Adipocyte (in vitro differentiated cells): ENCODE measurements around the gene HGFAC.

Experiments used
- DNase-seq: peaks from one replicate; pipeline ENCODE4 v3.0.0-alpha.2; 2015; ENCODE audit warnings: low read depth
- H3K27me3 ChIP-seq: replicated peaks from 2 replicates; pipeline ENCODE4 v1.7.0; 2013; ENCODE audit warnings: mild to moderate bottlenecking, low read length, moderate library complexity; ENCODE audit not compliant: control insufficient read depth, insufficient read depth
- H3K36me3 ChIP-seq: 2 replicates; pipeline ENCODE4 v1.7.0; 2013; ENCODE audit warnings: low read length, mild to moderate bottlenecking, moderate library complexity; ENCODE audit not compliant: control insufficient read depth, insufficient read depth, severe bottlenecking
- H3K4me1 ChIP-seq: 2 replicates; pipeline ENCODE4 v1.7.0; 2013; ENCODE audit warnings: mild to moderate bottlenecking, low read length, moderate library complexity; ENCODE audit not compliant: control insufficient read depth, insufficient read depth
- H3K4me3 ChIP-seq: 2 replicates; pipeline ENCODE4 v1.7.0; 2013; ENCODE audit warnings: mild to moderate bottlenecking, low read length, moderate library complexity
- H3K9ac ChIP-seq: 2 replicates; pipeline ENCODE4 v1.7.0; 2013; ENCODE audit warnings: mild to moderate bottlenecking, low read length, moderate library complexity
- H3K9me3 ChIP-seq: 2 replicates; pipeline ENCODE4 v1.7.0; 2013; ENCODE audit warnings: mild to moderate bottlenecking, low read length, moderate library complexity; ENCODE audit not compliant: control insufficient read depth

HGFAC gene

DNA sequence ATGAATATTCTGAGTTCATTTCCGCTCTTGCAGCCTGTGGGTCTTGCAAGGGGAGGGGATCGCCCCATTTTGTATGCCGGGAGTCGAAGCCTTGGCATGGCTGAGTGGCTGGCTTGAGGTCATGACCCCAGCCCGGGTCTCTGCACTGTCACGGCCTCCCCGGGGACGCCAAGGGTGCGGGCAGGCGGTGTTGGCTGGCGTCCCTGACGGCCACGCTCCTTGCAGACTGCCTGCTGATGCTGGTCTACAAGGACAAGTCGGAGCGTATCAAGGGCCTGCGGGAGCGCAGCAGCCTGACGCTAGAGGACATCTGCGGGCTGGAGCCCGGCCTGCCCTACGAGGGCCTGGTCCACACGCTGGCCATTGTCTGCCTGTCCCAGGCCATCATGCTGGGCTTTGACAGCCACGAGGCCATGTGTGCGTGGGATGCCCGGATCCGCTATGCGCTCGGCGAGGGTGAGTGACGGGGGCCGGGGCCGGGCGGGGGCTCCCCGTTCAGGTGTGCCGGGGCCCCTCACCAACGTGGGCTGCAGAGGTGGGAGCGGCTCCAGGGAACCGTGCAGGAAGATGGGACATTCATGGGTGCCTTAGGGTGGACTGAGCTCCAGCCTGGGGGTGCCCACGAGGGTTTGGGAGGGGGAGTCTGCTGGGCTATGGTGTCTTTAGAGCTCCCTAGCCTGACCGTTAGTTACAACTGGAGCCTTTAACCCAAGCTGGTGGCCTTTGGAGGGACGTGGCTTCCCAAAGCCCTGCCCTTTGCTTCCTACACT lies 31.6 kb downstream of the HGFAC start:
- peaks cover 36% of the 10 kb centered on the region for H3K27me3 ChIP-seq
- H3K36me3 ChIP-seq, result no peaks in the 10 kb centered on the region
- no peaks in the 10 kb centered on the region for H3K9me3 ChIP-seq
- H3K4me1 ChIP-seq, result no peaks in the 10 kb centered on the region
- no peak overlapping the region for H3K9ac ChIP-seq
- no peak for DNase-seq
- no peak overlapping the region for H3K4me3 ChIP-seq

GRCh38 chr4:3473996-3474765 lies 32.4 kb downstream of the HGFAC start:
- no peaks in the 10 kb centered on the region for H3K36me3 ChIP-seq
- no peaks in the 10 kb centered on the region for H3K4me1 ChIP-seq
- no peak for DNase-seq
- H3K9ac ChIP-seq, result no peak overlapping the region
- H3K4me3 ChIP-seq, result no peak overlapping the region
- no peaks in the 10 kb centered on the region for H3K9me3 ChIP-seq
- H3K27me3 ChIP-seq, result peaks cover 45% of the 10 kb centered on the region

DNA sequence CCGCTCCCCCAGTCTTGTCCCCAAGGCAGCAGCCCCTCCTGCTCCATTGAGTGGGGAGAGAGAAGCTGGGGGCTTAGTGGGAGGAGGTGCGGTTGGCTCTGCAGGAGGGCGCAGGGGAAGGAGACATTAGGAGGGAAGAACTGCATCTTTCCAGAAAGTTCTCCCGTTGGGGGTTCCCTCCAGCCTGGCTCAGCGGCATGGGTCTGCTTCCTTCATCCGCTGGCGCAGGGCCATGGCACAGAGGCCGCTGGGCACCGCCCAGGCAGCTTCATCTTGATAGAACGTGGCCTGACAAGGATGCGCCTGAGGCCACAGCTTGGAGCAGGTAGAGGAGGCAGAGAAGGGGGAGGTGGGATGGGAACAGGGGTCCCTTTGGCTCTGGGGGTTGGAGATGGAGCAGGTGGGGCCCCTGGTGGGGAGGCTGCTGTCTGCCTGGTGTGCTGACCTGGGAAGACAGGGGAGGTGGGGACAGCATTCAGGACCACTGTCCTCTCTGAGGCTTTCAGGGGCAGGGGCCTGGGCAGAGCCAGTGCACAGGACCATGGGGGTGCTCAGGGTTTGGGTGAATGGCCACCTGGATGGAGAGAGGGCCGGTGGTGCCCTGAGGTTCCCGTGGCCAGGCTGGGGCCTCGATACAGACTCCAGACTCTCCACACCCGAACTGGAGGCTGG lies 33.4 kb downstream of the HGFAC start:
- no peak for DNase-seq
- Histone ChIP-seq H3K4me3 (no peak overlapping the region), H3K9me3 (no peaks in the 10 kb centered on the region), H3K36me3 (no peaks in the 10 kb centered on the region), H3K4me1 (no peaks in the 10 kb centered on the region), H3K27me3 (peaks cover 45% of the 10 kb centered on the region), H3K9ac (no peak overlapping the region)

- Histone ChIP-seq H3K4me1 (no peaks in the 10 kb centered on the region), H3K27me3 (peaks cover 40% of the 10 kb centered on the region), H3K36me3 (no peaks in the 10 kb centered on the region), H3K4me3 (no peak overlapping the region), H3K9me3 (no peaks in the 10 kb centered on the region), H3K9ac (no peak overlapping the region)
- DNase-seq, result no peak
Observed at GRCh38 chr4:3475713-3476260, 34.0 kb downstream of the HGFAC start.

- no peak overlapping the region for H3K9ac ChIP-seq
Observed at GRCh38 chr4:3476341-3476747, 34.6 kb downstream of the HGFAC start.

GRCh38 chr4:3476936-3477749 lies 35.4 kb downstream of the HGFAC start:
- H3K4me1 ChIP-seq, result no peaks in the 10 kb centered on the region
- DNase-seq, result no peak
- H3K36me3 ChIP-seq, result no peaks in the 10 kb centered on the region
- no peaks in the 10 kb centered on the region for H3K9me3 ChIP-seq
- no peak overlapping the region for H3K9ac ChIP-seq
- H3K27me3 ChIP-seq, result peaks cover 27% of the 10 kb centered on the region
- H3K4me3 ChIP-seq, result no peak overlapping the region

More at GRCh38 chr4:3476341-3476747, 34.6 kb downstream of the HGFAC start:
- no peak for DNase-seq
- no peaks in the 10 kb centered on the region for H3K9me3 ChIP-seq
- no peaks in the 10 kb centered on the region for H3K36me3 ChIP-seq
- H3K4me3 ChIP-seq, result no peak overlapping the region
- H3K27me3 ChIP-seq, result peaks cover 35% of the 10 kb centered on the region
- no peaks in the 10 kb centered on the region for H3K4me1 ChIP-seq

DNA sequence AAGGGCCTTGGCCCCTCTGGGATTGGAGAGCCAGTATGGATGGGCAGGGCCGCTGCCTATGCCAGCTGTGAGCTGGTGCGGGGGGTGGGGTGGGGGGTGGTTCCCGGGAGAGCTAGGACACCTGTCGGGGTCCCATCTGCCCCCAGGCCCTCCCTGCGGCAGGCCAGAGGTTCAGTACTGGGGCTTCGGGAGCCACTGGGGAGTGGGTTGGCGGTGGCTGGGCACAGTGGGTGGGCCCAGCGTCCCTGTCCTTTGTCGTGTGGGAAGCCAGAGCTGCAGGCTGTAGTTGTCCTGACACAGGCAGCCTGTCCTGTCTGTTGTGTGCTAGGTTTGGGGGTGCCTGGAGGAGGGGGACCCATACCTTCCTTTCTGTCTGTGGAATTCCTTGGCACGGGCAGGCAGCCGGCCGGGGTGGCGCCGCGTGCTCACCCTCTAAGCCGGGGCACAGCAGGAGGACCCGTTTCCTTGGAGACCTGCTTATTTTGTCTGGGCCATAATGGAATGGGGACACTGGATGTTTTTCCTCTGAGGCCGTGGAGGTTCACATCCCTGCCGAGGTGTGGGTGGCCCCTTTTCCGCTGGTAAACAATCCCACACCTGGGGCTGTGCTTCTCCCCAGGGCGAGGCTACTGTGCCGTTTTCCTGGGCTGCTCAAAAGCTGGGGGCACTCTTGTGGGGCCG lies 36.1 kb downstream of the HGFAC start:
- no peaks in the 10 kb centered on the region for H3K36me3 ChIP-seq
- H3K9me3 ChIP-seq, result no peaks in the 10 kb centered on the region
- no peaks in the 10 kb centered on the region for H3K4me1 ChIP-seq
- no peak for DNase-seq
- H3K9ac ChIP-seq, result no peak overlapping the region
- no peak overlapping the region for H3K4me3 ChIP-seq
- H3K27me3 ChIP-seq, result peaks cover 24% of the 10 kb centered on the region

DNA sequence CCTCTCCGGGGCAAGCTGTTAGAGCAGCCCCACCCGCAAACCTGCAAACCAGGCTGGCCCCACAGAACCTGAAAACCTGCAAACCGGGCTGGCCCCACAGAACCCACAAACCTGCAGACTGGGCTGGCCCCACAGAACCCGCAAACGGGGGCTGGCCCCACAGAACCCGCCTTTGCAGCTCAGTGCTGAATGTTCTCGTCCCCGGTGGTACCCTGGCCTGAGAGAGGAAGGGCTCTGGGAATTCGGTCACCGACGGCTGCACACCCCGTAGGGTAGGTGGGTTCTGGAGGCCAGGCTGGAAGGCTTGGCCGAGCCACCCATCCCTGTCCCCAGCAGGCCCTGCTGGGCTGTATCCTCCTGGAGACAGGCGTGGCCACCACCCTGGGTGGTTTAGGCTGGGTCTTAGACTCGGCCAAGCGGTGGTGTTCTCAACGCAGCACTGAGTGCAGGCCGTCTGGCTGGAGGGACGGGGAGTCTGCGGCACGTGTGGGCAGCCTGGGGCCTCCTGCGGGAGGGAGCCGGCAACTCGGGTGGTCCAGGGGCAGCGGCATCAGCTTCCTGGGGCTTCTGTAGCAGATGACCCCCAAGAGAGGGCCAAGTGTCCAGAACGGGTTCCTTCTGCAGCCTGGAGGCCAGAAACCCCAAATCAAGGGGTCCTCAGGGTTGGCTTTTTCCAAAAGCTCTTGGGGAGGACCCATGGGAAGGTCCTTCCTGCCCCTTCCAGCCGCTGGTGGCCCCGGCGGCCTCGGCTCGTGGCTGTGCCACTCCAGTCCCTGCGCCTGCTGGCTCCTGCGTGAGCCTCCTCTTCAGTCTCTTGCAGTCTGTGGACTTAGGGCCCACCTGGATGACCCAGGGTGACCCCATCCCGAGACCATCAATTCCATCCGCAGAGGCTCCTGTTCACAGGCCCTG lies 36.9 kb downstream of the HGFAC start:
- Histone ChIP-seq H3K4me1 (peaks cover 4% of the 10 kb centered on the region), H3K4me3 (no peak overlapping the region), H3K27me3 (peaks cover 24% of the 10 kb centered on the region), H3K9ac (no peak overlapping the region), H3K36me3 (no peaks in the 10 kb centered on the region), H3K9me3 (no peaks in the 10 kb centered on the region)
- no peak for DNase-seq

DNA sequence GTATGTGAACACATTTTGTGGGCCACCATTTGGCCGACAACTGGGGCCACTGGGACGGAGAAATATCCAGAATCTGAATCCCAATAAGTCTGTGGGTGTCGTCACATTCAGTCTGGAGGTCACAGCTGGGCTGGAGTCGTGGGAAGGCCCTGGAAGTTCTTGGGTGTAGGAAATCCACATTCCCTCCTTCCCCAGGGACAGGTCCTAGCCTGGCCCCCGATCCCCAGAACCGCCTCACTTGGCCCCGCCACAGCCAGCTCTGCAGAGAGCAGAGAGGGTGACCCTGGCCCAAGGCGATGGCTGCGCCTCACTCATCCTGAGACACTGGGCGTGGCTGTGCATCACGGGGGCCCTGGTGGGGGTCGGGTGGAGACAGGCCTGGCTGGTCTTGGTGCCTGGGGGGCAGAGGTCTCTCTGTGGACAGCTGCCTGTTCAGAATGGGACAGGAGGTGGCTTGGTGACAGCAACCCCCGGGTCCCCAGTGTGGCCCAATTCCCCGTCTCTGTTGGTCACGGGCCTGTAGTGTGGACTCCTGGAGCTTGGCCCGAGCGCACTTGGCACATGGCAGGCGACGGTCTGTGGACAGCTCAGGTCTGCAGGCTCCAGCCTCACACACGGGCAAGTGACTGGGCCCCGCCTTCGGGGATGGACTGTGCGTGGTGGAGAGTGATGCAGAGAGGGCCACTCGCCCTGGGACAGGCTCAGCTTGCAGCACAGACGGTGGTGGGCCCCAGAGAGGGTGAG lies 37.8 kb downstream of the HGFAC start:
- Histone ChIP-seq H3K36me3 (no peaks in the 10 kb centered on the region), H3K4me1 (peaks cover 9% of the 10 kb centered on the region), H3K9me3 (no peaks in the 10 kb centered on the region), H3K27me3 (peaks cover 20% of the 10 kb centered on the region), H3K9ac (no peak overlapping the region), H3K4me3 (no peak overlapping the region)
- no peak for DNase-seq
